GM21786 (cell line): ENCODE results near the gene CLDN7.
"Not testable (repeated sequence)": the region's sequence is repeated elsewhere in the genome, so short reads cannot be mapped to it uniquely, and the experiment has no call there.

Source experiments
- ATAC-seq: cut with Tn5 transposase; IDR thresholded peaks from one replicate; pipeline ENCODE4 v1.9.1; 2021; ENCODE audit not compliant: unreplicated experiment

Gene CLDN7

GRCh38 chr17:7256766-7257456 lies 5.4 kb downstream of the CLDN7 start:
- ATAC-seq = no peak

- ATAC-seq = no peak
Observed at GRCh38 chr17:7254511-7254910, 7.8 kb downstream of the CLDN7 start.

- no peak for ATAC-seq
Observed at GRCh38 chr17:7253082-7253481, 9.2 kb downstream of the CLDN7 start.

DNA sequence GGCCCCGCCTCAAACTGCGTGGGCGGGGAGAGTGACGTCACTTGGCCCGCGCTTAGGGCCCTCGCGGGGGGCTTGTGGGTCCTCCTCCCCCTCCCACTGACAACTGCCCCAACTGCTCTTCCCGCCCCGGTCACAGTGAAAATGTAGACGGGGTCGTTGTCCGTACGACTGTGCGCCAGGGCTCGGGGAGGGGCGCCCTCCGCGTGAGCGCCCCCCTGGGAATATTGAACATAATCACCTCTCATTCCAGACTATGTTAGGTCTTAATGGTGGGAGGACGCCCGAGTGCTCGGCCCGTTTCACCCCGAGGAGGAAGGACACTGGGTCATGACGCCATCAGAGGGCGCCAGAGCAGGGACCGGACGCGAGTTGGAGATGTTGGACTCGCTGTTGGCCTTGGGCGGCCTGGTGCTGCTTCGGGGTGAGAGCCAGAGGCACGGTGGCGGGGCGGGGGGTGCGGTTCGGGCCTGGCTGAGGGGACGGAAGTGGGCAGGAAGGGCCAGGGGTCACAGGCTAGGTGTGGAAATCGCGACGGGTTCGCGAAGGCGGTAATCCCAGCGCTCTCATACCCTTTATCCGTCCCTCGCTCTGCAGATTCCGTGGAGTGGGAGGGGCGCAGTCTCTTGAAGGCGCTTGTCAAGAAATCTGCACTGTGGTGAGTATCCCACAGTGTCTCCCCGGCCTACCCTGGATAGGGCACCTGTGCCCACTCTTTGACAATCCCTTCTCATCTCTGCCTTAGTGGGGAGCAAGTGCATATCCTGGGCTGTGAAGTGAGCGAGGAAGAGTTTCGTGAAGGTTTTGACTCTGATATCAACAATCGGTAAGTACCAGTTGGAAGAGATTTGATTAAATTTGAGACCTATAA lies 9.9 kb downstream of the CLDN7 start, which contains the start of gene ELP5:
Gene ELP5, plus strand, starts transcription at position 40 of the 868 bp plus-strand sequence. Its CDS starts 336 bp downstream, at position 376.
- ATAC-seq = peak; percentile 45

DNA sequence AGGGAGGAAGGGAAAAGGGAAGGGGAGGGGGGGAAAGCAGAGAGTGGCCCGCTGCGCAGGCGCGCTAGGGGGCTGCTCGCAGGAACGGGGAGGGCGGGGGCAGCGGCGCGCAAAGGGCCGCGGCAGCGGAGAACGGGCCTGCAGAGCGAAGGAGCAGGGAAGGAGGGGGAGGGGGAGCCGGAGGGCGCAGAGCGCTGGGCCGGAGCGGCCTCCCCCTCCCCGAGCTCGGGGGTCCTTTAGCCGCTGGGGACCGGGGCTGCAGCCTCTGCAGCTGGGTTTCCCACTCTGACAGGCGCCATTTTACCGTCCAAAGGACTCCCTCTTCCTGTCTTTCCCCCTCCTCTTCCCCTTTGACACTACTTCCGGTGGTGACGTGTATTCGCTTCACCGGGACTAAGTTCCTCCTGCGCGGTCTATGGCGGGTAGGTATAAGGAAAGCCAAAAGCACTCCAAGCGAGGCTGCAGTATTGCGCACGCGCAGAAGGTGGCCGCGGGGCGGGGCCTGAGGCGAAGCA lies 10.6 kb downstream of the CLDN7 start, which contains the start of gene CTDNEP1:
Gene CTDNEP1, minus strand, starts transcription at position 74 of the 515 bp plus-strand sequence. CDS start 438 bp downstream, outside the sequence.
- peak; percentile 87 for ATAC-seq

GRCh38 chr17:7250695-7251627 lies 11.3 kb downstream of the CLDN7 start:
- ATAC-seq = no peak

DNA sequence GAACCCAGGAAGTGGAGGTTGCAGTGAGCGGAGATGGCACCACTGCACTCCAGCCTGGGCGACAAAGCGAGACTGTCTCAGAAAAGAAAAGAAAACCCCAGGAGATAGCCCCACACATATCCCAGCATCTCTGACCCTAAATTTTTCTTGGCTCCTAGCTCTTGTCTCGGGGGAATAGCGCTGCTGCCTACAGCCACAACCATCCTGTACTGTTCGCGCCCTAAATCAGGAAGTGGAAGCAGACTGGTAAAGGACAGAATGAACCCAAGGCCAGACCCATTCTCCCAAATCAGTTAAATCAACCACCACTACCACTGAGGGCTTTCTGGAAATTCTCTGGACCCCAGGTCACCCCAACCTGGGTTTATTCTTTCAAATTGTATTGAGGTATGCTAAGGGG lies 12.4 kb downstream of the CLDN7 start:
- no peak for ATAC-seq

GRCh38 chr17:7249214-7249613 lies 13.1 kb downstream of the CLDN7 start:
- ATAC-seq = no peak

DNA sequence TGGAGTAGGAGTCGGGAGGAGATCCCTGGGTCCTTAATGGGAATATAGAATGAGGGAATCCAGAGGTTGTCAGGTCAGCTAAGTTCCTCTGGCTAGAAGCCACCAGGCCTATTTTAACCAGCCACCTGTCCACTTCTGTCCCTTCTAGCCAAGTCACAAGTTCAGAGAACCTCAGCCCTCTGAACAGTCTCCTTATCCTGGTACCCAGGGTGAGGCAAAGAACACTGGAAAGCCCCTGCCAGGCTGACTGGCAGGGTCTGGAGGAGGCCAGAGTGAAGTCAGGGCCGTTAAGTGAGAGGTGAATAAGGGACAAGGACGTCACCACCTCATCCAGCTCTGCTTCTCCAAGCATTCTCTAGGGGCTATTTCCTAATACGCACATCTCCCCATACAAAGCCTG lies 13.5 kb downstream of the CLDN7 start:
- ATAC-seq = no peak

GRCh38 chr17:7246779-7247178 lies 15.5 kb downstream of the CLDN7 start:
- no peak for ATAC-seq

- ATAC-seq = not testable (repeated sequence)
Observed at GRCh38 chr17:7243838-7244237, 18.4 kb downstream of the CLDN7 start.

GRCh38 chr17:7243453-7243729 lies 18.9 kb downstream of the CLDN7 start:
- no peak for ATAC-seq

DNA sequence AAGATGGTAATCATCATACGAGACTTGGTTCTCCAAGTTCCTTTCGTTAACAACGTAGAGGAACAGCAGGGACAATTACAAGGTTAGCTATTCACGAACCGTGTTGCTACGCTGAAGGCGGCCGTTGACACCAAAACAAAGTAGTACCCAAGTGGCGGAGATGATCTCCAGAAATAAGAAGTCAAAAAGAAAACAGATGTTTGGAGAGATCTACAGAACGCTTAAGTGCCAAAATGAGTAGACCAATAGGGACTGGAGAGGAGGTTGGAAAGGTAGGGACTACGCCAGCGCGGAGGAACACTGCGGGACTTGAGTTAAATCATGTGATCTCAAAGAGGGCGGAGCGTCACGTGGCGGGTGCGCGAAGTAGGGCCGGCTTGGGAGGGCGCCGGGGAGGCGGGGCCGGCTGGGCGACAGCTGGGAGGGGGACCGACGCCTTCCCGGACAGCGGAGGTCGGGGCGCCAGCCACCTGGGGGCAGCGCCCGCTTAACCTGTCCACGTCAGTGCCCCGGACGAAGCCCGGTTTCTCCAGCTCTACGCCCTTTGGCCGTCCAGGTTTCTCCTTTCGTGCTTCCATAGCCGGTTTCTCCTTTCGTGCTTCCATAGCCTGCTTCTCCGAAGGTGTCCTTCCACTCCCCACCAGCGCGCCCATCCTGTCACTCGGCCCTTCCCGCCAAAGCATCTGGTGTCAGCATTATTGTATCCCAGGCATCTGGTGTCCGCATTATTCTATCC lies 19.4 kb downstream of the CLDN7 start:
- ATAC-seq = peak; percentile 34

DNA sequence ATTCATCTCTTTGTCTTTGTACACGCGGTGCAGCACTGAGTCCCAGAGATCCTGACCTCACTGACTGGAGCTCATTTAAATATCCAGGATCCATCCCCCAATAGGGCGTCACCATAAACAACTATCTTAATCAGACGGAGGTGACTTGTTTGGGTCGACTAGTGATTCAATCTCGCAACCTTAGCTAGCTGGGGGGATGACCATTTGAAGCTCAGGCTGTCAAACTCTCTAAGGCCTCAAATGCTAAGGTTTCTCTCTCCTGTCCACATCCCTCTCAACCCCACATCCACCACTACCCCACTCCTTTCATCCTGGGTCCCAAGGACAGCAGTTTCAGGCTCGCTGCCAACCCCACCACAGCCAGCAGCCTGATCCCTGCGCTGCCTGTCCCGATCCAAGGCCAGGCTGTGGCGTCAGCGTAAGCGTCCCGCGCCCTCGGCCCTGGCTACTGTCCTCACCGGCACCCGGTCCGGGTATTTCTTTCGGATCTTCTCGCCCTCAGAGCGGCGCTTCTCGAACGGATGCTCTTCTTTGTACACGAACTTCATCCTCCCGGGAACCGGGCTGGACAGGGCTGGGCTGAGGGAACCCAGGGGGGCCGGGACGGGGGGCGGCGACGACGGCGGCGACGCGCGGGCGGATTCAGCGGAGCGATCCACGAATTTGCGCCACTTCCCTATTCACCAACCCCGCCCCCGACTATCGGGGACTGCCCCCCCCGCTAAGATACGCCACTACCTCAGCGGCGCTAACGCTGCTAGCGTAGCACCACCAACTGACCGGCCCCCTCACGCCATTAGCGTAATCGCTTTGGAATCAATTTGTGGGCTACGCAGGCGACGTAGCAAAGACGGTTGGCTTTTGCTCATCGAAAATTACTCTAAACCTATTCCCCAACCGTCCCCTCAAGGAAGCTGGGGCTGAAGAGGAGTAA lies 20.2 kb downstream of the CLDN7 start, which contains the start of gene GABARAP:
Gene GABARAP, minus strand, starts transcription at position 667 of the 934 bp plus-strand sequence. Its CDS starts 119 bp downstream, at position 548.
- ATAC-seq = no peak

GRCh38 chr17:7241090-7241733 lies 21.1 kb downstream of the CLDN7 start:
- ATAC-seq = no peak

- no peak for ATAC-seq
Observed at GRCh38 chr17:7240375-7240774, 21.9 kb downstream of the CLDN7 start.

GRCh38 chr17:7239091-7240027 lies 22.9 kb downstream of the CLDN7 start, which contains the start of gene PHF23:
Gene PHF23 (minus strand): TSS chr17:7239457. CDS start chr17:7239279, 178 bp downstream.
- peak; percentile 55 for ATAC-seq
